Natural killer cell (primary cell): ENCODE measurements around the gene CD79A. TPM values are rescaled to one million over a fixed set of nuclear protein-coding genes. Genes with fewer than 3 reads are reported as not detected.

Source experiments
- ATAC-seq, 3 donors: fragments of 150-1000 bp in 2 of 3; fragments of 200-7000 bp in 1 of 3; cut with Tn5 transposase; 1 replicate in 1 of 3; 2 replicates in 2 of 3; pipeline ENCODE4 v1.10.0; 2021; ENCODE audit warnings: mild to moderate bottlenecking in 2 of 3, moderate library complexity in 2 of 3
- DNase-seq, 2 donors: peaks; one replicate each; pipeline versions ENCODE4 v3.0.0 to v3.0.0-alpha.2; 2013 to 2021; ENCODE audit warnings: mixed read lengths in 1 of 2
- H3K27ac ChIP-seq: one replicate; pipeline ENCODE4 v1.5.1; 2013; ENCODE audit warnings: mild to moderate bottlenecking, low read length
- H3K27me3 ChIP-seq: one replicate; pipeline ENCODE4 v1.6.1; 2013; ENCODE audit warnings: low read length; ENCODE audit not compliant: control insufficient read depth, insufficient read depth
- H3K36me3 ChIP-seq: one replicate; pipeline ENCODE4 v1.6.1; 2013; ENCODE audit warnings: low read length; ENCODE audit not compliant: control insufficient read depth, insufficient read depth
- H3K4me1 ChIP-seq: one replicate; pipeline ENCODE4 v1.6.1; 2013; ENCODE audit warnings: low read length; ENCODE audit not compliant: control insufficient read depth, insufficient read depth
- H3K4me3 ChIP-seq: one replicate; pipeline ENCODE4 v1.5.1; 2013; ENCODE audit warnings: low read length
- H3K9me3 ChIP-seq: one replicate; pipeline ENCODE4 v1.6.1; 2013; ENCODE audit warnings: low read length; ENCODE audit not compliant: control insufficient read depth, insufficient read depth
- H3K27ac Mint-ChIP-seq, 2 donors: one replicate each; pipeline ENCODE4 v1.8.0; 2022; ENCODE audit warnings: mild to moderate bottlenecking in 2 of 2, mixed read lengths in 2 of 2, moderate library complexity in 1 of 2
- H3K27me3 Mint-ChIP-seq, 2 donors: one replicate each; pipeline ENCODE4 v1.8.0; 2022; ENCODE audit warnings: low read depth in 2 of 2, mixed read lengths in 2 of 2
- H3K36me3 Mint-ChIP-seq: one replicate; pipeline ENCODE4 v1.8.0; 2022; ENCODE audit warnings: mixed read lengths
- H3K4me1 Mint-ChIP-seq, 2 donors: one replicate each; pipeline ENCODE4 v1.8.0; 2022; ENCODE audit warnings: mixed read lengths in 2 of 2
- H3K4me3 Mint-ChIP-seq: one replicate; pipeline ENCODE4 v1.8.0; 2022; ENCODE audit warnings: mild to moderate bottlenecking, moderate library complexity, mixed read lengths
- H3K9me3 Mint-ChIP-seq, 2 donors: one replicate each; pipeline ENCODE4 v1.8.0; 2022; ENCODE audit warnings: mixed read lengths in 2 of 2
- WGBS: methylation state at CpG from one replicate; pipeline ENCODE4 v1.1.7; 2013; ENCODE audit warnings: missing lambda C conversion rate; ENCODE audit not compliant: insufficient coverage; 5-methylcytosine and 5-hydroxymethylcytosine counted together
- intact Hi-C: fragments of 100-400 bp; cut with micrococcal nuclease; formaldehyde crosslinking; loops from one replicate; pipeline ENCODE4 v1.14.2; 2022
- total RNA-seq, 4 donors: library from RNA; stranded (reverse); fragments of 120-200 nt in 1 of 4; gene quantifications; one replicate each; pipeline versions ENCODE4 v1.2.3 to v1.2.4, GENCODE V29; 2013 to 2022
- TF ChIP-seq, protein P1 (sequence below): fragments of 200-600 bp; IDR thresholded peaks from one replicate; pipeline ENCODE4 v1.8.0; 2022; ENCODE audit warnings: antibody characterized with exemption

The CD79A gene
- total RNA-seq, 3 donors from 2014 or later (not counting 1 experiment from before 2014, with no cell fraction given) = 5.6 to 35.5 (median 6.0) TPM

DNA sequence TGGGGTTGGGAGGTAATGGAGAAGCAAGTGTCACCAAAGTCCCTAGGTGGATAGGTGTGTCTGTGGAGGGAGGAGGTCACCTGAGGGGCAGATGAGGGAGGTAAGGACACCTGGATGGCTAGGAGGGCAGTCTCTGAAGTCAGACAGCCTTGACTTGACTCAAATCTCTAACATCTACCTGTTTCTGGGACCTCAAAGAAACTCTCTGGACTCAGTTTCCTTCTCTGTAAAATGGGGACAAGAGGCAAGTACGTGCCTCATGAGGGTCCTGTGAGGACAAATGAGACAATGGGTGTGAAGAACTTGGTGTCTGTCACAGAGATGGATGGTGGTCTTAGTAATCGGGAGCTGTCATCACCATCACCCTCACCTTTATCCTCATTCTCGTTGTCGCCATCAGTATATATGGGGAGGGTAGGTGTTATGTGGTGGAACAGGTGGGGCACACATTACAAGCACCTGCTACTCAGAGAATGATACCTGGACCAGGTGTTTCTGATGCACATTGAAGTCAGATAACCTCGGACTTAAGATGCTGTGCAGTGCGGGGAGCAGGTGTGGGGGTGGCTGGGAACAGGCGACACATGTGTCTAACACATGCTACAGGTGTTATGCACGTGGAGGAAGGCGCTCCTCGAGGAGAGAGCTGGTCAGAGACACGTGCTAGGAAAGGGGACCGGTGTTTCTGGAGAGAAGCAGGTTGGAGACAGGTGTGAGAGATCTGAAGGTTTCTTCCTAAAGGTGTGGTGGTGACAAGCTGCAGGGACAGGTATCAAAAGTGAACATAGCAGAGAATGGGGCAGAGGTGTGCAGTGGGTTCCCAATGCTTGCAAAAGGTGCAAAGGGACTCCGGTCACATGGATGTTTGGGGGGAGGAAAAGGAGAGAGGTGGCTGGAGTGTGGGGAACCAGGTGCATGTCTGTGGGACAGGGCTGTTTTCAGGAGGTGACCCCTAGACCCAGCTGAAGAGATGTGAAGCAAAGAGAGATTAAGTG lies 47.4 kb downstream of the CD79A start:
- Histone ChIP-seq H3K36me3 (no peaks in the 10 kb centered on the region), H3K27me3 (peaks cover 51% of the 10 kb centered on the region), H3K9me3 (no peaks in the 10 kb centered on the region), H3K4me1 (peaks cover 36% of the 10 kb centered on the region), H3K4me3 (no peak overlapping the region), H3K27ac (no peak overlapping the region)
- ATAC-seq = no peak
- no peaks in the 10 kb centered on the region for H3K36me3 Mint-ChIP-seq
- DNase-seq = no peak
- WGBS = 59% methylated on average over 11 of the region's 13 CpGs
- H3K4me3 Mint-ChIP-seq = no peak overlapping the region
- peaks cover 14 to 26% of the 10 kb centered on the region in 2 donors for H3K27me3 Mint-ChIP-seq
- peaks cover 18 to 37% of the 10 kb centered on the region in 2 donors for H3K4me1 Mint-ChIP-seq
- TF ChIP-seq, protein P1, sequence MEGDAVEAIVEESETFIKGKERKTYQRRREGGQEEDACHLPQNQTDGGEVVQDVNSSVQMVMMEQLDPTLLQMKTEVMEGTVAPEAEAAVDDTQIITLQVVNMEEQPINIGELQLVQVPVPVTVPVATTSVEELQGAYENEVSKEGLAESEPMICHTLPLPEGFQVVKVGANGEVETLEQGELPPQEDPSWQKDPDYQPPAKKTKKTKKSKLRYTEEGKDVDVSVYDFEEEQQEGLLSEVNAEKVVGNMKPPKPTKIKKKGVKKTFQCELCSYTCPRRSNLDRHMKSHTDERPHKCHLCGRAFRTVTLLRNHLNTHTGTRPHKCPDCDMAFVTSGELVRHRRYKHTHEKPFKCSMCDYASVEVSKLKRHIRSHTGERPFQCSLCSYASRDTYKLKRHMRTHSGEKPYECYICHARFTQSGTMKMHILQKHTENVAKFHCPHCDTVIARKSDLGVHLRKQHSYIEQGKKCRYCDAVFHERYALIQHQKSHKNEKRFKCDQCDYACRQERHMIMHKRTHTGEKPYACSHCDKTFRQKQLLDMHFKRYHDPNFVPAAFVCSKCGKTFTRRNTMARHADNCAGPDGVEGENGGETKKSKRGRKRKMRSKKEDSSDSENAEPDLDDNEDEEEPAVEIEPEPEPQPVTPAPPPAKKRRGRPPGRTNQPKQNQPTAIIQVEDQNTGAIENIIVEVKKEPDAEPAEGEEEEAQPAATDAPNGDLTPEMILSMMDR = no peak
- intact Hi-C loops = no loop called here
- no peaks in the 10 kb centered on the region for H3K9me3 Mint-ChIP-seq
- H3K27ac Mint-ChIP-seq = no peak overlapping the region

DNA sequence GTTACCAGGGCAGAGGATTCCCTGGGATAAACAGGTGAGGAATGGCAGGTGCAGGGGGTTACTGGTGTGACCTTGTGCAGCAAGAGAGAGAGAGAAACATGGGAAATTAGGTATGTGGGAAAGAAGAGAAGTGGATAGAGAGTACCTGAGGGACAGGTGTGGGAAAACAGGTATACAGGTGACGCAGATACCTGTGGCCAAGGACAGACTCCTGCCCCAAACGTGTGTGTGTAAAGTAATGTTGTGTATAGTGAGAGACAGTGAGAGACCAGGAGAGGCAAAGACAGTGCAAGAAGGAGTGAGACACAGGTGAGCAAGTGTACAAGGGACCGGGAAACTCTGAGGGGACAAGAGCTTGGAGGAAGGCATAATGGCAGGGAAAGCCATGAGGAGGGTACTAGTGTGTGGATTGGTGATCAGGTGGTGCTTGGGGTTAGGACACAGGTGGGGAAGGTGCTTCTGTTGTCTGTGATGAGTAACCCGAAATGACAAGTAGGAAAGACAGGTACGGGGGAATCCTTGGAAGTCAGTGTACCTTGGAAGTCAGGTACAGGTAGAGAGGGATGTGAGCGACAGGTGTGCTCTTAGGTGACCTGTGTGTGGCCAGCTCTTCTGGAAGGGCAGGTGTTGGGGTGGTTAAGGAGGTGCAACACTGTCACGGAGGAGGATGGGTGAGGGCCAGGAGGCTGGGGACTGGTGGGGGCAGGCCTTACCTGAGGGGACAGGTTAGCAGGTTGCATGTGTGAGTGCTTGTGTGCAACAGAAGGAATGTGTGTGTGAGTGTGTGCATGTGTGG lies 48.3 kb downstream of the CD79A start:
- Histone ChIP-seq H3K36me3 (no peaks in the 10 kb centered on the region), H3K27ac (no peak overlapping the region), H3K4me1 (peaks cover 45% of the 10 kb centered on the region), H3K27me3 (peaks cover 56% of the 10 kb centered on the region), H3K4me3 (no peak overlapping the region), H3K9me3 (no peaks in the 10 kb centered on the region)
- ATAC-seq = no peak
- no peaks in the 10 kb centered on the region for H3K36me3 Mint-ChIP-seq
- intact Hi-C loops = no loop called here
- TF ChIP-seq, protein P1 = no peak
- H3K27me3 Mint-ChIP-seq = peaks cover 14 to 26% of the 10 kb centered on the region in 2 donors
- peaks cover 28 to 47% of the 10 kb centered on the region in 2 donors for H3K4me1 Mint-ChIP-seq
- DNase-seq = no peak
- no peak overlapping the region for H3K27ac Mint-ChIP-seq
- 74% methylated on average over 7 of the region's 7 CpGs for WGBS
- H3K9me3 Mint-ChIP-seq = no peaks in the 10 kb centered on the region
- no peak overlapping the region for H3K4me3 Mint-ChIP-seq

DNA sequence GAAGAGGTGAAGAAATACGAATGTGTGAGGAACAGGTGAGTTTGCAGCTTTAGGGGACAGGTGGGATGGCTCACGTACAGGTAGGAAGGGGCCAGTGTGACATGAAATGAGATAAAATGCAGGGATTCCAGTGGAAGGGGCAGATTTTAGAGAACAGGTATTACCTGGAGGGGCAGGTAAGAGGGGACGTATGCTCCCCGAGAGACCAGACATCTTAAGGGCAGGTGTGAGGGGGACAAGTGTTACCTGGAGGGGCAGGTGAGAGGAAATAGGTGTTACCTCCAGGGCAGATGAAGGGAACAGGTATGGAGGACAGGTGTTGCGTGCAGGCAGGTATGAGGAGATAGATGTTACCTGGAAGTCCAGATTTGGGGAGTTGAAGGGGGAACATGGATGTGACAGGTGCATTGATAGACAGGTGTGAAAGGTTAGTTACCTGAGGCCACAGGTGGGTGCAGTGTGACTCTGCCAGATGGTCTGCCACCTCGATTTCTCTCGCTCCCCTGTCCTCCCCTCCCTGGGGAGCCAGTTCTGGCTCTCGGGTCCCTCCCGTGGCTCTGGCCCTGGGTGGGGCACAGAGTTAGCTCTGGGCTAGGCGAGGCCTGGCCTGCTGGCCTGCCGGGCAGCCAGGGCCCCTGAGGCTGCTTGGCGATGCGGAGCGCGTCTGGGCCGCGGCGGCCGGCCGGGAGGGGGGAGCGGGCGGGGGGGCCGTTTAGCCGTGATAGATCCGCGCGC lies 49.1 kb downstream of the CD79A start:
- Mint-ChIP-seq H3K27ac (no peak overlapping the region), H3K4me3 (no peak overlapping the region), H3K36me3 (no peaks in the 10 kb centered on the region), H3K27me3 (peaks cover 14 to 21% of the 10 kb centered on the region in 2 donors), H3K4me1 (peaks cover 29 to 45% of the 10 kb centered on the region in 2 donors), H3K9me3 (no peaks in the 10 kb centered on the region)
- Histone ChIP-seq H3K9me3 (no peaks in the 10 kb centered on the region), H3K27ac (no peak overlapping the region), H3K27me3 (peaks cover 53% of the 10 kb centered on the region), H3K36me3 (no peaks in the 10 kb centered on the region), H3K4me3 (no peak overlapping the region), H3K4me1 (peaks cover 44% of the 10 kb centered on the region)
- DNase-seq (no peak), ATAC-seq (no peak)
- TF ChIP-seq, protein P1 = no peak
- 60% methylated on average over 27 of the region's 27 CpGs for WGBS
- intact Hi-C loops = no loop called here
